K562 (cell line): ENCODE measurements around the gene CACNA1E. TPM values are rescaled to one million over a fixed set of nuclear protein-coding genes. Genes with fewer than 3 reads are reported as not detected.

Experiments used
- ATAC-seq: fragments of 200-7000 bp; cut with Tn5 transposase; 3 replicates; pipeline ENCODE4 v1.9.1; 2020; ENCODE audit warnings: moderate library complexity
- BruUV-seq: library from RNA; stranded (reverse); fragments of 400-500 nt; replicated peaks from 2 replicates; lab custom pipeline; 2021; lab: Mats Ljungman, UMichigan
- CTCF ChIA-PET: fragments of 300-600 bp; formaldehyde crosslinking; extraction: SDS; loops from one replicate; lab custom pipeline; 2021; ENCODE audit warnings: low intra/inter-chr PET ratio; lab: Yijun Ruan, JAX
- POLR2A ChIA-PET: fragments of 300-600, 350-650 bp; sonication (Branson Sonifier 250); formaldehyde crosslinking; extraction: SDS; loops from one replicate; lab custom pipeline; 2021; ENCODE audit warnings: antibody characterized with exemption, inconsistent platforms; lab: Yijun Ruan, JAX
- DNase-seq, 4 experiments: peaks; one replicate each; pipeline versions ENCODE4 v3.0.0 to v3.0.0-alpha.2; 2011 to 2018; ENCODE audit warnings: low spot score in 3 of 4, mixed read lengths in 3 of 4; ENCODE audit errors: extremely low read depth in 1 of 4
- FAIRE-seq: peaks from 2 replicates; lab custom pipeline; 2011; peaks lifted over from hg19 to GRCh38; lab: Jason Lieb, UNC
- H2AFZ ChIP-seq: 2 replicates; pipeline ENCODE4 v1.6.0; 2011; ENCODE audit warnings: low read depth, low read length, control low read depth, inconsistent platforms
- H3K27ac ChIP-seq: fragments of 200-600 bp; 3 replicates; pipeline ENCODE4 v1.8.0; 2011; ENCODE audit warnings: low read depth, mild to moderate bottlenecking, control low read depth, inconsistent platforms, low read length, moderate library complexity, mixed read lengths; ENCODE audit errors: extremely low read depth
- H3K27me3 ChIP-seq, 2 experiments: fragments of 300-600 bp in 1 of 2; 2 replicates in 1 of 2; 3 replicates in 1 of 2; pipeline versions ENCODE4 v1.6.0 to v1.8.0; 2011; ENCODE audit warnings: inconsistent platforms in 2 of 2, low read length in 2 of 2, mild to moderate bottlenecking in 1 of 2, mixed read lengths in 1 of 2, moderate library complexity in 1 of 2; ENCODE audit not compliant: control insufficient read depth in 2 of 2, insufficient read depth in 2 of 2
- H3K36me3 ChIP-seq: fragments of 300-600 bp; 3 replicates; pipeline ENCODE4 v1.8.0; 2011; ENCODE audit warnings: mild to moderate bottlenecking, low read length, inconsistent platforms; ENCODE audit not compliant: control insufficient read depth, insufficient read depth
- H3K4me1 ChIP-seq, 2 experiments: fragments of 200-600 bp in 1 of 2; replicated peaks in 1 of 2; 2 replicates in 1 of 2; 3 replicates in 1 of 2; pipeline versions ENCODE4 v1.5.1 to v1.8.0; 2011; ENCODE audit warnings: inconsistent platforms in 2 of 2, low read length in 2 of 2, mild to moderate bottlenecking in 1 of 2, mixed read lengths in 1 of 2, moderate library complexity in 1 of 2; ENCODE audit not compliant: control insufficient read depth in 2 of 2, insufficient read depth in 2 of 2
- H3K4me2 ChIP-seq: 2 replicates; pipeline ENCODE4 v1.6.1; 2011; ENCODE audit warnings: low read length, control low read depth, inconsistent platforms, mixed read lengths; ENCODE audit not compliant: insufficient read depth
- H3K4me3 ChIP-seq: fragments of 200-600 bp; sonication (generic), shearing (Covaris generic); 2 replicates; pipeline ENCODE4 v1.5.1; 2016; ENCODE audit warnings: control low read depth, inconsistent platforms
- H3K79me2 ChIP-seq: fragments of 200-600 bp; 3 replicates; pipeline ENCODE4 v1.8.0; 2011; ENCODE audit warnings: low read length, inconsistent platforms; ENCODE audit not compliant: control insufficient read depth, insufficient read depth
- H3K9ac ChIP-seq, 2 experiments: 2 replicates each; pipeline versions ENCODE4 v1.6.0 to v1.6.1; 2011; ENCODE audit warnings: low read depth in 2 of 2, low read length in 2 of 2, control low read depth in 1 of 2, inconsistent platforms in 1 of 2, mild to moderate bottlenecking in 1 of 2, mixed read lengths in 1 of 2; ENCODE audit not compliant: insufficient read depth in 1 of 2
- H3K9me1 ChIP-seq: one replicate; pipeline ENCODE4 v1.6.0; 2011; ENCODE audit warnings: inconsistent platforms, mild to moderate bottlenecking, low read length, moderate library complexity; ENCODE audit not compliant: control insufficient read depth, insufficient read depth
- H3K9me3 ChIP-seq: replicated peaks from 2 replicates; pipeline ENCODE4 v1.5.1; 2011; ENCODE audit warnings: low read depth, low read length, inconsistent platforms; ENCODE audit not compliant: control insufficient read depth, insufficient read depth
- H4K20me1 ChIP-seq: replicated peaks from 2 replicates; pipeline ENCODE4 v1.6.1; 2011; ENCODE audit warnings: low read length, inconsistent platforms, mixed read lengths; ENCODE audit not compliant: control insufficient read depth, insufficient read depth
- ATF1 ChIP-seq, 2 experiments: fragments of 450-650 bp in 1 of 2; IDR thresholded peaks; 2 replicates each; pipeline ENCODE4 v1.6.1; 2016; ENCODE audit warnings: missing compliant biosample characterization in 1 of 2, missing genetic modification characterization in 1 of 2
- FOXJ2 ChIP-seq: fragments of 200-800 bp; sonication (Bioruptor generic); IDR thresholded peaks from 2 replicates; pipeline ENCODE4 v1.6.1; 2016; ENCODE audit warnings: missing genetic modification characterization, missing compliant biosample characterization
- HDAC1 ChIP-seq, 2 experiments: fragments of 450-650 bp; IDR thresholded peaks; 2 replicates each; pipeline ENCODE4 v1.6.1; 2016 to 2017; ENCODE audit warnings: inconsistent platforms in 1 of 2, mild to moderate bottlenecking in 1 of 2, moderate library complexity in 1 of 2
- IRF2 ChIP-seq: sonication (generic); formaldehyde crosslinking; IDR thresholded peaks from 2 replicates; pipeline ENCODE4 v1.8.1; 2022; ENCODE audit warnings: mild to moderate bottlenecking, missing genetic modification reagents
- KDM5B ChIP-seq: fragments of 200-600 bp; sonication (generic); IDR thresholded peaks from 2 replicates; pipeline ENCODE4 v1.6.1; 2012; ENCODE audit warnings: low read depth, mild to moderate bottlenecking, moderate library complexity, low read length, control low read depth, inconsistent platforms; ENCODE audit not compliant: insufficient replicate concordance
- NCOA1 ChIP-seq: fragments of 450-650 bp; IDR thresholded peaks from 2 replicates; pipeline ENCODE4 v1.6.1; 2016; ENCODE audit warnings: low read depth
- POLR2B ChIP-seq: fragments of 450-650 bp; IDR thresholded peaks from 2 replicates; pipeline ENCODE4 v1.6.1; 2018; ENCODE audit warnings: low read depth; ENCODE audit not compliant: partially characterized antibody
- POU5F1 ChIP-seq: fragments of 150-350 bp; IDR thresholded peaks from 2 replicates; pipeline ENCODE4 v1.6.1; 2014; ENCODE audit warnings: borderline replicate concordance, low read length, low read depth, mild to moderate bottlenecking; ENCODE audit not compliant: partially characterized antibody
- RBM39 ChIP-seq: fragments of 200-400 bp; formaldehyde crosslinking; optimal IDR thresholded peaks from 2 replicates; pipeline ENCODE3; 2018; ENCODE audit warnings: low read depth, low read length
- TAF7 ChIP-seq: fragments of 450-650 bp; IDR thresholded peaks from 2 replicates; pipeline ENCODE4 v1.6.1; 2016; ENCODE audit warnings: missing genetic modification characterization, missing compliant biosample characterization
- ZNF398 ChIP-seq: fragments of 250-450 bp; sonication (Bioruptor Pico); IDR thresholded peaks from 2 replicates; pipeline ENCODE4 v1.8.0; 2021; ENCODE audit warnings: moderate library complexity, mild to moderate bottlenecking, inconsistent platforms
- ZNF431 ChIP-seq: sonication (generic); formaldehyde crosslinking; IDR thresholded peaks from 2 replicates; pipeline ENCODE4 v1.8.0; 2022; ENCODE audit warnings: mild to moderate bottlenecking, missing genetic modification reagents
- ZNF507 ChIP-seq: conservative IDR thresholded peaks from 2 replicates; pipeline ENCODE4 v1.6.1; 2017; ENCODE audit warnings: missing genetic modification characterization, missing compliant biosample characterization
- ZNF512 ChIP-seq: IDR thresholded peaks from 2 replicates; pipeline ENCODE4 v1.6.1; 2016; ENCODE audit warnings: missing genetic modification characterization, missing compliant biosample characterization
- WGBS: fragments of 100-300 bp; shearing (Covaris generic); methylation state at CpG from one replicate; pipeline ENCODE4 v1.1.6; 2016; ENCODE audit warnings: low coverage, mixed read lengths; ENCODE audit not compliant: insufficient coverage; ENCODE audit errors: missing lambda C conversion rate; 5-methylcytosine and 5-hydroxymethylcytosine counted together
- in situ Hi-C: fragments of 300-500 bp; cut with MboI; formaldehyde crosslinking; loops from 4 replicates; pipeline ENCODE4 v1.15.0; 2018; ENCODE audit warnings: inconsistent platforms, mixed read lengths
- intact Hi-C: fragments of 100-400 bp; cut with micrococcal nuclease; formaldehyde crosslinking; loops from 2 replicates; pipeline ENCODE4 v1.14.2; 2022
- polyA plus RNA-seq, 8 experiments: library from polyadenylated mRNA; depleted of rRNA in 4 of 8; stranded (reverse) in 5 of 8; unstranded in 3 of 8; fragments of >200 nt; fragmentation: Nextera tagmentation in 2 of 8; fragmentation: Illumina TruSeq in 1 of 8; extraction: Ambion mirVana in 2 of 8; extraction: Trizol in 1 of 8; gene quantifications; 2 replicates each; pipeline versions ENCODE4 v1.2.1 to v1.2.3, GENCODE V29; 2011 to 2014; ENCODE audit warnings: inconsistent platforms in 1 of 8, missing spikeins in 1 of 8
- total RNA-seq, 7 experiments: library from RNA; depleted of rRNA in 6 of 7; stranded (reverse); fragments of >200 nt in 6 of 7; fragmentation: Illumina TruSeq in 2 of 7; extraction: Trizol in 2 of 7; gene quantifications; 2 replicates each; pipeline versions ENCODE4 v1.2.1 to v1.2.3, GENCODE V29; 2011 to 2021; ENCODE audit warnings: low replicate concordance in 1 of 7

Gene CACNA1E
- total and polyA plus RNA-seq, 9 of the 15 experiments (the other 6 are each of a cell fraction or from before 2014, with no cell fraction given): under 0.01 to 0.04 TPM; not detected in 7

GRCh38 chr1:181779343-181779742 is 296.0 kb downstream of the CACNA1E start:
- peaks cover 6 to 38% of the 10 kb centered on the region in 2 experiments; a peak in 3 of 5 replicates for H3K27me3 ChIP-seq
- intact Hi-C loops: no loop called here

More at GRCh38 chr1:181779343-181779742, 296.0 kb downstream of the CACNA1E start:
- H3K4me3 ChIP-seq: no peak overlapping the region
- no peaks in the 10 kb centered on the region for H3K36me3 ChIP-seq
- DNase-seq (no peak), ATAC-seq (no peak), FAIRE-seq (no peak)
- no peak overlapping the region for H3K9ac ChIP-seq
- H2AFZ ChIP-seq: no peak overlapping the region
- no peaks in the 10 kb centered on the region for H3K79me2 ChIP-seq
- no peak overlapping the region for H3K27ac ChIP-seq
- in situ Hi-C loops: no loop called here
- BruUV-seq: no TSS peak
- CTCF ChIA-PET: no interaction called here
- no peak overlapping the region for H3K4me2 ChIP-seq
- H3K9me1 ChIP-seq: peaks cover 6% of the 10 kb centered on the region
- POLR2A ChIA-PET: no interaction called here
- TF ChIP-seq IRF2 (no peak), NCOA1 (no peak), KDM5B (no peak), RBM39 (no peak), ZNF512 (tag) (no peak), TAF7 (tag) (no peak), POU5F1 (no peak), FOXJ2 (tag) (no peak), ZNF507 (tag) (no peak), HDAC1 (IDR thresholded peaks at IDR 0.05) (no peak), ATF1 (CRISPR knock-in tag; IDR thresholded peaks at IDR 0.05) (no peak), ATF1 (tag; IDR thresholded peaks at IDR 0.05) (no peak), ZNF431 (CRISPR knock-in tag) (no peak), ZNF398 (CRISPR knock-in tag) (no peak), POLR2B (no peak)
- no peaks in the 10 kb centered on the region for H3K9me3 ChIP-seq
- under 1% methylated on average over 6 of the region's 6 CpGs for WGBS
- H3K4me1 ChIP-seq: no peaks in the 10 kb centered on the region
- H4K20me1 ChIP-seq: no peaks in the 10 kb centered on the region
